Natural killer cell (primary cell): ENCODE results near the gene GJB4. TPM values are rescaled to one million over a fixed set of nuclear protein-coding genes. Genes with fewer than 3 reads are reported as not detected.

Experiments used
- ATAC-seq, 3 donors: fragments of 150-1000 bp in 2 of 3; fragments of 200-7000 bp in 1 of 3; cut with Tn5 transposase; 1 replicate in 1 of 3; 2 replicates in 2 of 3; pipeline ENCODE4 v1.10.0; 2021; ENCODE audit warnings: mild to moderate bottlenecking in 2 of 3, moderate library complexity in 2 of 3
- DNase-seq, 2 donors: peaks; one replicate each; pipeline versions ENCODE4 v3.0.0 to v3.0.0-alpha.2; 2013 to 2021; ENCODE audit warnings: mixed read lengths in 1 of 2
- H3K27ac ChIP-seq: one replicate; pipeline ENCODE4 v1.5.1; 2013; ENCODE audit warnings: mild to moderate bottlenecking, low read length
- H3K27me3 ChIP-seq: one replicate; pipeline ENCODE4 v1.6.1; 2013; ENCODE audit warnings: low read length; ENCODE audit not compliant: control insufficient read depth, insufficient read depth
- H3K36me3 ChIP-seq: one replicate; pipeline ENCODE4 v1.6.1; 2013; ENCODE audit warnings: low read length; ENCODE audit not compliant: control insufficient read depth, insufficient read depth
- H3K4me1 ChIP-seq: one replicate; pipeline ENCODE4 v1.6.1; 2013; ENCODE audit warnings: low read length; ENCODE audit not compliant: control insufficient read depth, insufficient read depth
- H3K4me3 ChIP-seq: one replicate; pipeline ENCODE4 v1.5.1; 2013; ENCODE audit warnings: low read length
- H3K9me3 ChIP-seq: one replicate; pipeline ENCODE4 v1.6.1; 2013; ENCODE audit warnings: low read length; ENCODE audit not compliant: control insufficient read depth, insufficient read depth
- H3K27ac Mint-ChIP-seq, 2 donors: one replicate each; pipeline ENCODE4 v1.8.0; 2022; ENCODE audit warnings: mild to moderate bottlenecking in 2 of 2, mixed read lengths in 2 of 2, moderate library complexity in 1 of 2
- H3K27me3 Mint-ChIP-seq, 2 donors: one replicate each; pipeline ENCODE4 v1.8.0; 2022; ENCODE audit warnings: low read depth in 2 of 2, mixed read lengths in 2 of 2
- H3K36me3 Mint-ChIP-seq: one replicate; pipeline ENCODE4 v1.8.0; 2022; ENCODE audit warnings: mixed read lengths
- H3K4me1 Mint-ChIP-seq, 2 donors: one replicate each; pipeline ENCODE4 v1.8.0; 2022; ENCODE audit warnings: mixed read lengths in 2 of 2
- H3K4me3 Mint-ChIP-seq: one replicate; pipeline ENCODE4 v1.8.0; 2022; ENCODE audit warnings: mild to moderate bottlenecking, moderate library complexity, mixed read lengths
- H3K9me3 Mint-ChIP-seq, 2 donors: one replicate each; pipeline ENCODE4 v1.8.0; 2022; ENCODE audit warnings: mixed read lengths in 2 of 2
- WGBS: methylation state at CpG from one replicate; pipeline ENCODE4 v1.1.7; 2013; ENCODE audit warnings: missing lambda C conversion rate; ENCODE audit not compliant: insufficient coverage; 5-methylcytosine and 5-hydroxymethylcytosine counted together
- intact Hi-C: fragments of 100-400 bp; cut with micrococcal nuclease; formaldehyde crosslinking; loops from one replicate; pipeline ENCODE4 v1.14.2; 2022
- total RNA-seq, 4 donors: library from RNA; stranded (reverse); fragments of 120-200 nt in 1 of 4; gene quantifications; one replicate each; pipeline versions ENCODE4 v1.2.3 to v1.2.4, GENCODE V29; 2013 to 2022
- TF ChIP-seq, protein P1 (sequence below): fragments of 200-600 bp; IDR thresholded peaks from one replicate; pipeline ENCODE4 v1.8.0; 2022; ENCODE audit warnings: antibody characterized with exemption

The GJB4 gene
- total RNA-seq, 3 donors from 2014 or later (not counting 1 experiment from before 2014, with no cell fraction given): not detected

DNA sequence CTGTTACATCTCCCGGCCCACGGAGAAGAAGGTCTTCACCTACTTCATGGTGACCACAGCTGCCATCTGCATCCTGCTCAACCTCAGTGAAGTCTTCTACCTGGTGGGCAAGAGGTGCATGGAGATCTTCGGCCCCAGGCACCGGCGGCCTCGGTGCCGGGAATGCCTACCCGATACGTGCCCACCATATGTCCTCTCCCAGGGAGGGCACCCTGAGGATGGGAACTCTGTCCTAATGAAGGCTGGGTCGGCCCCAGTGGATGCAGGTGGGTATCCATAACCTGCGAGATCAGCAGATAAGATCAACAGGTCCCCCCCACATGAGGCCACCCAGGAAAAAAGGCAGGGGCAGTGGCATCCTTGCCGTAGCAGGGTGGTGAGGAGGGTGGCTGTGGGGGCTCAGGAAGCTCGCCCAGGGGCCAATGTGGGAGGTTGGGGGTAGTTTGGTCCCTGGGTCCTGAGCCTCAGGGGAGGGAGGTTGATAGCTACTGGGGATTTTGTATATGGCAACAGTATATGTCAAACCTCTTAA lies 2.3 kb downstream of the GJB4 start:
- Mint-ChIP-seq H3K27ac (no peak overlapping the region), H3K4me1 (peaks cover 0 to 6% of the 10 kb centered on the region in 2 donors), H3K9me3 (no peaks in the 10 kb centered on the region), H3K27me3 (peaks cover 9 to 15% of the 10 kb centered on the region in 2 donors), H3K4me3 (no peak overlapping the region), H3K36me3 (no peaks in the 10 kb centered on the region)
- Histone ChIP-seq H3K27me3 (no peaks in the 10 kb centered on the region), H3K4me3 (no peak overlapping the region), H3K9me3 (no peaks in the 10 kb centered on the region), H3K36me3 (no peaks in the 10 kb centered on the region), H3K4me1 (no peaks in the 10 kb centered on the region), H3K27ac (no peak overlapping the region)
- DNase-seq: no peak
- intact Hi-C loops: no loop called here
- TF ChIP-seq, protein P1, sequence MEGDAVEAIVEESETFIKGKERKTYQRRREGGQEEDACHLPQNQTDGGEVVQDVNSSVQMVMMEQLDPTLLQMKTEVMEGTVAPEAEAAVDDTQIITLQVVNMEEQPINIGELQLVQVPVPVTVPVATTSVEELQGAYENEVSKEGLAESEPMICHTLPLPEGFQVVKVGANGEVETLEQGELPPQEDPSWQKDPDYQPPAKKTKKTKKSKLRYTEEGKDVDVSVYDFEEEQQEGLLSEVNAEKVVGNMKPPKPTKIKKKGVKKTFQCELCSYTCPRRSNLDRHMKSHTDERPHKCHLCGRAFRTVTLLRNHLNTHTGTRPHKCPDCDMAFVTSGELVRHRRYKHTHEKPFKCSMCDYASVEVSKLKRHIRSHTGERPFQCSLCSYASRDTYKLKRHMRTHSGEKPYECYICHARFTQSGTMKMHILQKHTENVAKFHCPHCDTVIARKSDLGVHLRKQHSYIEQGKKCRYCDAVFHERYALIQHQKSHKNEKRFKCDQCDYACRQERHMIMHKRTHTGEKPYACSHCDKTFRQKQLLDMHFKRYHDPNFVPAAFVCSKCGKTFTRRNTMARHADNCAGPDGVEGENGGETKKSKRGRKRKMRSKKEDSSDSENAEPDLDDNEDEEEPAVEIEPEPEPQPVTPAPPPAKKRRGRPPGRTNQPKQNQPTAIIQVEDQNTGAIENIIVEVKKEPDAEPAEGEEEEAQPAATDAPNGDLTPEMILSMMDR: no peak
- ATAC-seq: no peak
- WGBS: 90% methylated on average over 13 of the region's 13 CpGs

DNA sequence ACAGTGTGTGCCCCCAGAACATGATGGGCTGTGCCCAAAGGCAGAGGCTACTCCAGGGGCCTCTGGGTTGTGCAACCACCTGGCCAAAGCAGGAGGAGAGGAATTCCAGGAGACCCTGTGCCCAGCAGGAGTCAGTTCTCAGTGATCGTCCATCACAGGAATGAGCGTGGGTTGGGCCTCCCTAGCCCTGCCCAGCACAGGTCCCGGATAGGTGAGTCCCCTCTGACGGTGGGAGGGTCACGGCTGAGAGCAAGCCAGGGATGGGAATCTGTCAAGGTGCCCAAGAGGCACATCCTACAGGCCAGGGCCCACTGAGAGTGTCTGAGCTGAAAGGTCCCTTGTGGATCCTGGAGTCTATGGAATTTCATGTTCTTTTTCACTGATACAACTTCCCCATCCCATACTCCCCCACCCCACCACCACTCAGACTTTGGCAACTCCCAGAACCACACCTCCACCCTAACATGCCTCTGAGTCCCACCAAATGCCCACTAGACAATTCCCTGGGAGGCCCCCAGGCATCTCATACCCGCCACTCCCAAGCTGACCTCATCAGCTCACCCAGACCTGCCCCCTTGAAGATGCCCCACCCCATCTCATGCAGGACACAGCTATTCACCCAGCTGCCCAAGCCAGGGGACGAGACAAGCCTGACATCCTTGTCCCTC lies 3.1 kb downstream of the GJB4 start:
- H3K4me3 ChIP-seq: no peak overlapping the region
- peaks cover 9 to 14% of the 10 kb centered on the region in 2 donors for H3K27me3 Mint-ChIP-seq
- 78% methylated on average over 7 of the region's 7 CpGs for WGBS
- H3K9me3 Mint-ChIP-seq: no peaks in the 10 kb centered on the region
- peaks cover 3% of the 10 kb centered on the region for H3K27me3 ChIP-seq
- DNase-seq (no peak), ATAC-seq (no peak)
- H3K4me3 Mint-ChIP-seq: no peak overlapping the region
- H3K4me1 Mint-ChIP-seq: peaks cover 0 to 6% of the 10 kb centered on the region in 2 donors
- no peaks in the 10 kb centered on the region for H3K4me1 ChIP-seq
- H3K27ac Mint-ChIP-seq: no peak overlapping the region
- no peaks in the 10 kb centered on the region for H3K36me3 ChIP-seq
- no peaks in the 10 kb centered on the region for H3K36me3 Mint-ChIP-seq
- H3K9me3 ChIP-seq: no peaks in the 10 kb centered on the region
- intact Hi-C loops: no loop called here
- H3K27ac ChIP-seq: no peak overlapping the region
- TF ChIP-seq, protein P1: no peak

DNA sequence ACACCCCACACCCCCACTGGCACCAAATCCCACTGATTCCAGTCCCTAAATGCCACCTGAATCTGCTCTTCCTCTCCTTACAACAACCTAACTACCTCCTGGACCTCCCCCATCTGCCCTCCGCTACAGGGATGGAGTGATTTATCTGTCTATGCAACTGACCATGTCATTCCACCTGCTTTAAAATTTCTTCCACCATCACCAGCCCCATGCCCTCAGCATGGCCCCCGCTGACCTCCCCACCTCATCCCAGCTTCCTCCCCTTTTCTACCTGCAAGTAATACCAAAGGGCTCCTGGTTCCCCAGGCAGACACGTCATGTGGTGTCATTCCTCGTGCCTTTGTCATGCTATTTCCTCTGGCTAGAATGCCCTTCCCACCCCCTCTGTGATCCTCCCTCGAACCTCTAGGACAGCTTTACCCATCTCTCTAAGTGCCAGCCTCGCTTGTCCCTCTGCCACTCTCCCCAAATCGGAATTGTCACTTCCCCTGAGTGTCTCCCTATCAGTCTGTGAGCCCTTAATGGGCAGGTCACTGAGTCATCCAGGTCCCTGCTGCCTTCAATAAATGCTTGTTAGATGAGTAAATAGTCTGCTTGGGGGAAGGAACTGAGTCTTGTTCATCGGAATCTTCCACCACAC lies 3.7 kb downstream of the GJB4 start:
- 55% methylated on average over 7 of the region's 8 CpGs for WGBS
- no peak overlapping the region for H3K4me3 Mint-ChIP-seq
- ATAC-seq (no peak), DNase-seq (no peak)
- Histone ChIP-seq H3K36me3 (no peaks in the 10 kb centered on the region), H3K9me3 (no peaks in the 10 kb centered on the region), H3K27ac (no peak overlapping the region), H3K27me3 (peaks cover 5% of the 10 kb centered on the region), H3K4me1 (no peaks in the 10 kb centered on the region), H3K4me3 (no peak overlapping the region)
- TF ChIP-seq, protein P1: no peak
- no peaks in the 10 kb centered on the region for H3K9me3 Mint-ChIP-seq
- no peak overlapping the region for H3K27ac Mint-ChIP-seq
- no peaks in the 10 kb centered on the region for H3K36me3 Mint-ChIP-seq
- H3K27me3 Mint-ChIP-seq: peaks cover 9% of the 10 kb centered on the region in 2 donors
- intact Hi-C loops: no loop called here
- peaks cover 0 to 6% of the 10 kb centered on the region in 2 donors for H3K4me1 Mint-ChIP-seq
